HEK293 (cell line): ENCODE results near the gene TBCCD1.

ENCODE experiments used
- CTCF ChIA-PET: fragments of 350-600 bp; formaldehyde crosslinking; extraction: SDS; loops from one replicate; lab custom pipeline; 2021; ENCODE audit warnings: antibody characterized with exemption; lab: Yijun Ruan, JAX
- POLR2A ChIA-PET: fragments of 300-600 bp; formaldehyde crosslinking; extraction: SDS; loops from one replicate; lab custom pipeline; 2020; ENCODE audit warnings: antibody characterized with exemption, inconsistent platforms; lab: Yijun Ruan, JAX
- H3K27ac ChIP-seq: fragments of 200-500 bp; sonication (Bioruptor generic); 2 replicates; pipeline ENCODE4 v1.5.1; 2014; ENCODE audit warnings: low read depth, low read length, control low read depth, inconsistent platforms; ENCODE audit errors: extremely low read depth
- H3K36me3 ChIP-seq, 2 experiments: fragments of 200-500 bp in 1 of 2; sonication (Bioruptor generic) in 1 of 2; 1 replicate in 1 of 2; 2 replicates in 1 of 2; pipeline ENCODE4 v1.5.1; 2014 to 2017; ENCODE audit warnings: inconsistent platforms in 2 of 2, low read length in 2 of 2; ENCODE audit not compliant: control insufficient read depth in 2 of 2, insufficient read depth in 1 of 2
- H3K4me1 ChIP-seq: fragments of 200-500 bp; sonication (Bioruptor generic); 2 replicates; pipeline ENCODE4 v1.5.1; 2014; ENCODE audit warnings: mild to moderate bottlenecking, low read length, inconsistent platforms; ENCODE audit not compliant: control insufficient read depth, insufficient read depth
- H3K4me3 ChIP-seq: 2 replicates; pipeline ENCODE4 v1.5.1; 2011; ENCODE audit warnings: low read depth, mild to moderate bottlenecking, control low read depth, low read length, moderate library complexity
- H3K9me3 ChIP-seq: fragments of 200-500 bp; sonication (Bioruptor generic); 2 replicates; pipeline ENCODE4 v1.5.1; 2014; ENCODE audit warnings: low read depth, low read length, inconsistent platforms; ENCODE audit not compliant: control insufficient read depth, insufficient read depth
- EGR2 ChIP-seq: fragments of 450-650 bp; formaldehyde crosslinking; IDR thresholded peaks from 2 replicates; pipeline ENCODE4 v1.5.1; 2016; ENCODE audit warnings: low read depth, missing biosample characterization, missing genetic modification characterization
- KLF7 ChIP-seq: fragments of 450-650 bp; formaldehyde crosslinking; IDR thresholded peaks from 2 replicates; pipeline ENCODE4 v1.5.1; 2016; ENCODE audit warnings: missing biosample characterization, missing genetic modification characterization, borderline replicate concordance
- KLF9 ChIP-seq: fragments of 450-650 bp; formaldehyde crosslinking; IDR thresholded peaks from 2 replicates; pipeline ENCODE4 v1.5.1; 2016; ENCODE audit warnings: missing biosample characterization, missing genetic modification characterization, low read depth
- PRDM1 ChIP-seq: fragments of 450-650 bp; formaldehyde crosslinking; IDR thresholded peaks from 2 replicates; pipeline ENCODE4; 2016; ENCODE audit warnings: missing biosample characterization, missing genetic modification characterization
- SCRT2 ChIP-seq: fragments of 450-650 bp; formaldehyde crosslinking; IDR thresholded peaks from 2 replicates; pipeline ENCODE4 v1.5.1; 2016; ENCODE audit warnings: missing biosample characterization, missing genetic modification characterization
- SP2 ChIP-seq: fragments of 450-650 bp; formaldehyde crosslinking; IDR thresholded peaks from 2 replicates; pipeline ENCODE4 v1.5.1; 2016; ENCODE audit warnings: missing biosample characterization, missing genetic modification characterization
- ZBTB17 ChIP-seq: fragments of 450-650 bp; formaldehyde crosslinking; IDR thresholded peaks from 2 replicates; pipeline ENCODE4 v1.5.1; 2016; ENCODE audit warnings: missing biosample characterization, missing genetic modification characterization
- ZBTB7A ChIP-seq: fragments of 450-650 bp; formaldehyde crosslinking; IDR thresholded peaks from 2 replicates; pipeline ENCODE4 v1.5.1; 2016; ENCODE audit warnings: low read depth, missing biosample characterization, missing genetic modification characterization
- ZEB2 ChIP-seq: fragments of 450-650 bp; formaldehyde crosslinking; IDR thresholded peaks from 2 replicates; pipeline ENCODE4 v1.5.1; 2016; ENCODE audit warnings: missing biosample characterization, missing genetic modification characterization
- ZFHX2 ChIP-seq: fragments of 450-650 bp; formaldehyde crosslinking; conservative IDR thresholded peaks from 2 replicates; pipeline ENCODE4 v1.5.1; 2016; ENCODE audit warnings: missing biosample characterization, missing genetic modification characterization
- ZNF155 ChIP-seq: fragments of 450-650 bp; formaldehyde crosslinking; IDR thresholded peaks from 2 replicates; pipeline ENCODE4 v1.5.1; 2016; ENCODE audit warnings: missing biosample characterization, missing genetic modification characterization
- ZNF214 ChIP-seq: fragments of 450-650 bp; formaldehyde crosslinking; IDR thresholded peaks from 2 replicates; pipeline ENCODE4 v1.5.1; 2017; ENCODE audit warnings: missing biosample characterization, mild to moderate bottlenecking, missing genetic modification characterization, borderline replicate concordance
- ZNF335 ChIP-seq: fragments of 450-650 bp; formaldehyde crosslinking; conservative IDR thresholded peaks from 2 replicates; pipeline ENCODE4 v1.5.1; 2016; ENCODE audit warnings: missing biosample characterization, missing genetic modification characterization
- ZNF366 ChIP-seq: fragments of 450-650 bp; formaldehyde crosslinking; conservative IDR thresholded peaks from 2 replicates; pipeline ENCODE4 v1.5.1; 2016; ENCODE audit warnings: missing biosample characterization, missing genetic modification characterization
- ZNF501 ChIP-seq: fragments of 450-650 bp; formaldehyde crosslinking; IDR thresholded peaks from 2 replicates; pipeline ENCODE4 v1.5.1; 2016; ENCODE audit warnings: missing biosample characterization, missing genetic modification characterization
- ZNF529 ChIP-seq: fragments of 450-650 bp; formaldehyde crosslinking; IDR thresholded peaks from 2 replicates; pipeline ENCODE4 v1.5.1; 2017; ENCODE audit warnings: missing genetic modification characterization, missing biosample characterization; ENCODE audit not compliant: insufficient replicate concordance
- ZNF548 ChIP-seq: fragments of 450-650 bp; formaldehyde crosslinking; IDR thresholded peaks from 2 replicates; pipeline ENCODE4 v1.5.1; 2016; ENCODE audit warnings: missing biosample characterization, missing genetic modification characterization
- ZNF596 ChIP-seq: fragments of 450-650 bp; IDR thresholded peaks from 2 replicates; pipeline ENCODE4 v1.5.0; 2018; ENCODE audit warnings: missing biosample characterization, mild to moderate bottlenecking, missing genetic modification characterization, moderate library complexity
- ZNF629 ChIP-seq: fragments of 450-650 bp; formaldehyde crosslinking; IDR thresholded peaks from 2 replicates; pipeline ENCODE4 v1.5.1; 2017; ENCODE audit warnings: missing biosample characterization, missing genetic modification characterization
- ZNF660 ChIP-seq: fragments of 450-650 bp; IDR thresholded peaks from 2 replicates; pipeline ENCODE4 v1.5.1; 2018; ENCODE audit warnings: missing biosample characterization, mild to moderate bottlenecking, missing genetic modification characterization
- ZNF707 ChIP-seq: fragments of 450-650 bp; formaldehyde crosslinking; IDR thresholded peaks from 2 replicates; pipeline ENCODE4 v1.5.1; 2016; ENCODE audit warnings: missing biosample characterization, missing genetic modification characterization
- TF ChIP-seq, protein P1 (sequence below): fragments of 450-650 bp; formaldehyde crosslinking; IDR thresholded peaks from 2 replicates; pipeline ENCODE4 v1.5.1; 2016; ENCODE audit warnings: missing biosample characterization, missing genetic modification characterization, low read depth
- TF ChIP-seq, protein P2 (sequence below): fragments of 450-650 bp; formaldehyde crosslinking; IDR thresholded peaks from 2 replicates; pipeline ENCODE4 v1.5.1; 2016; ENCODE audit warnings: missing biosample characterization, missing genetic modification characterization
- TF ChIP-seq, protein P3 (sequence below): fragments of 450-650 bp; IDR thresholded peaks from 2 replicates; pipeline ENCODE4 v1.5.1; 2018; ENCODE audit warnings: missing biosample characterization, mild to moderate bottlenecking, missing genetic modification characterization
- TF ChIP-seq, protein P4 (sequence below): fragments of 450-650 bp; formaldehyde crosslinking; IDR thresholded peaks from 2 replicates; pipeline ENCODE4 v1.5.1; 2016; ENCODE audit warnings: missing biosample characterization, missing genetic modification characterization
- TF ChIP-seq, protein P5 (sequence below): fragments of 450-650 bp; formaldehyde crosslinking; IDR thresholded peaks from 2 replicates; pipeline ENCODE4 v1.5.1; 2016; ENCODE audit warnings: missing biosample characterization, missing genetic modification characterization

TBCCD1 gene

DNA sequence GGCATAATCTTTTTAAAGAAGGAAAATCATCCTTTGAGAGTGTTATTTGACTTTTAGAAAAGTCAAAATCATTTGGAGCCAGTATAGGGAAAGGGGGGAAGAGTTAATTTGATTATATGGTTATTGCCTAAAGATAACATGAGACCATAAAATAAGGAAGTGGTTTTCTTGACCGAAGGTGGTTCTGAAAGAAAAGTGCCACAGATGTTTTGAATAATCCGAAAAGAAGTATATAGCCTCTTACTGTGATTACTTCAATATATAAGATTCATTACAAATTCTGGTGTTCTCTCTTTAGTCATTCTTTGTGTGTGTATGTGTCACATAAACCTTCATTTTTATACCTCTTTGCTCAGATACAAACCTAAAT lies 4.5 kb upstream of the TBCCD1 start (continued):
- TF ChIP-seq, protein P1, sequence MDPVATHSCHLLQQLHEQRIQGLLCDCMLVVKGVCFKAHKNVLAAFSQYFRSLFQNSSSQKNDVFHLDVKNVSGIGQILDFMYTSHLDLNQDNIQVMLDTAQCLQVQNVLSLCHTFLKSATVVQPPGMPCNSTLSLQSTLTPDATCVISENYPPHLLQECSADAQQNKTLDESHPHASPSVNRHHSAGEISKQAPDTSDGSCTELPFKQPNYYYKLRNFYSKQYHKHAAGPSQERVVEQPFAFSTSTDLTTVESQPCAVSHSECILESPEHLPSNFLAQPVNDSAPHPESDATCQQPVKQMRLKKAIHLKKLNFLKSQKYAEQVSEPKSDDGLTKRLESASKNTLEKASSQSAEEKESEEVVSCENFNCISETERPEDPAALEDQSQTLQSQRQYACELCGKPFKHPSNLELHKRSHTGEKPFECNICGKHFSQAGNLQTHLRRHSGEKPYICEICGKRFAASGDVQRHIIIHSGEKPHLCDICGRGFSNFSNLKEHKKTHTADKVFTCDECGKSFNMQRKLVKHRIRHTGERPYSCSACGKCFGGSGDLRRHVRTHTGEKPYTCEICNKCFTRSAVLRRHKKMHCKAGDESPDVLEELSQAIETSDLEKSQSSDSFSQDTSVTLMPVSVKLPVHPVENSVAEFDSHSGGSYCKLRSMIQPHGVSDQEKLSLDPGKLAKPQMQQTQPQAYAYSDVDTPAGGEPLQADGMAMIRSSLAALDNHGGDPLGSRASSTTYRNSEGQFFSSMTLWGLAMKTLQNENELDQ (tag by site-specific recombination): no peak
- TF ChIP-seq ZNF214 (no peak), ZNF366 (tag by site-specific recombination) (no peak), KLF7 (no peak)

DNA sequence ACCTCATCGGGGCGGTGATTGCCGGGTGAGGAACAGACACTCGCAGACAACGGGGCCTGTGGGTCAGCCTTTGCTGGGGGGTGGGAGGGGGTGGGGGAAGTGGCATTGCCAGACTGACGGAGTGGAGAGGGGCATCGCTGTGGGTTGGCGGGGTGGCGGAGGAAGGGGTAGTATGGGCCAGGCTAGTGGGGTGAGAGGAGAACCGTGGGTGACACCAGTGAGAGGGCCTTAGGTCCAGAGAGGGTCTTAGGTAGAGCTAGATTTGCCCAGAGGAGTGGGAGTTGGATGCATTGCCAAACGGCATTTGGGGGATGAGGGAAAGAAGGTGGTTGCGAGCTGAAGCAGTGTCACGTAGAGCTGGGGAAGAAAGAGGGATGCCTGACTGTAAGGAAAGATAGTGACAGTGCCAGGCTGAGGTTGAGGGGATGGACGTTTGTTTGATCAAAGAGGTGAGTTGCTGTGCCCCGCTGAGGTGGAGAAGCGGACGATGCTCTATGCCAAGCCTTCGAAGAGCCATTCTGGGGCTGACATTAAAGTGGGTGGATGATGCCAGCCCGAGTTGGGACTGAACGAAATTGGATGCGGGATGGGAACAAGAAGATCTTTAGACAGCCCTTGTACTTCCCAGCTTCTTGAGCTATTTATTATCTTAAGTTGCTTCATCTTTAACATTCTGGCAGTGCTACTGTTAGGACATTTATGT lies 4.0 kb upstream of the TBCCD1 start:
- POLR2A ChIA-PET: interaction anchor here (0.7 to 3.3 kb wide), 8 partner anchors 10 to 219 kb away, joined by 3 to 33 read pairs (median 6); partner anchors contain the start of gene EIF4A2

DNA sequence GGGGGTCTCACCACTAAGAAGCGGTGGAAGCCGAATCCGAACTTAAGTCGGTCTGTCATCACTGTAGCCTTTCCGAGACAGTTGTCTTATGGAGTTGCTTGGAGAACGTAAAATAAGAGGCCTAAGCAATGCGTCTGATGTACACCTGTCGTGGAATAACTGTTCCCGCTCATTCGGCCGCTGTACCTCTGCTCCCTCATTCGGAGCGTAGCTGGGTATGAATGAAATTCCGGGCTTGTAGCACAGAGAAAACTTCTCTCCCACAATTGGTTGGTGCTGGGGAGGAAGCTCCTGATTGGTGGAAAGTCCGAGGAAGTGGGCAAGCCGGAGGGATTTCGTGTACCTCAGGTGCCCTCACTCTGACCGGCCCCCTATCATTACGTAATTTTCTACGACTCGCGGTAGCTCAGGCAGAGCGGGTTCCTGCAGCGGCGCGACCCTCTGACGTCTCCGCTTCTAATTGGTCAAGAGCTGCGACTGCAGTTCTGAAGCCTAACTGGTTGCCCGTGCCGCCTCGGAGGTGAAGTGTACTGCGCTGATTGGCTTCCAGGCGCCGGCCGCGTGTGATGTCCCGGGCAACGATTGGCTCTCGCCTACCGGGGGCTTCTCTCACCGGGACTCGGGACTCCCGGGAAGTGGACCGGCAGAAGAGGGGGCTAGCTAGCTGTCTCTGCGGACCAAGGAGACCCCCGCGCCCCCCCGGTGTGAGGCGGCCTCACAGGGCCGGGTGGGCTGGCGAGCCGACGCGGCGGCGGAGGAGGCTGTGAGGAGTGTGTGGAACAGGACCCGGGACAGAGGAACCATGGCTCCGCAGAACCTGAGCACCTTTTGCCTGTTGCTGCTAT lies 3.2 kb upstream of the TBCCD1 start, which contains the start of gene DNAJB11:
Gene DNAJB11 (plus strand): TSS at position 625 of the 845 bp plus-strand sequence. CDS start 178 bp downstream, at position 803.
- POLR2A ChIA-PET: interaction anchor here (0.6 to 3.3 kb wide), 17 partner anchors 9 to 1175 kb away, joined by 3 to 33 read pairs (median 3); partner anchors contain the start of genes BCL6, EIF4A2, RFC4 and TRA2B
- TF ChIP-seq, protein P2, sequence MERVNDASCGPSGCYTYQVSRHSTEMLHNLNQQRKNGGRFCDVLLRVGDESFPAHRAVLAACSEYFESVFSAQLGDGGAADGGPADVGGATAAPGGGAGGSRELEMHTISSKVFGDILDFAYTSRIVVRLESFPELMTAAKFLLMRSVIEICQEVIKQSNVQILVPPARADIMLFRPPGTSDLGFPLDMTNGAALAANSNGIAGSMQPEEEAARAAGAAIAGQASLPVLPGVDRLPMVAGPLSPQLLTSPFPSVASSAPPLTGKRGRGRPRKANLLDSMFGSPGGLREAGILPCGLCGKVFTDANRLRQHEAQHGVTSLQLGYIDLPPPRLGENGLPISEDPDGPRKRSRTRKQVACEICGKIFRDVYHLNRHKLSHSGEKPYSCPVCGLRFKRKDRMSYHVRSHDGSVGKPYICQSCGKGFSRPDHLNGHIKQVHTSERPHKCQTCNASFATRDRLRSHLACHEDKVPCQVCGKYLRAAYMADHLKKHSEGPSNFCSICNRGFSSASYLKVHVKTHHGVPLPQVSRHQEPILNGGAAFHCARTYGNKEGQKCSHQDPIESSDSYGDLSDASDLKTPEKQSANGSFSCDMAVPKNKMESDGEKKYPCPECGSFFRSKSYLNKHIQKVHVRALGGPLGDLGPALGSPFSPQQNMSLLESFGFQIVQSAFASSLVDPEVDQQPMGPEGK (tag by site-specific recombination): peak; percentile 82
- 0 out of 2 replicates have a peak, but pooled peaks have one; percentile 12 for TF ChIP-seq ZBTB7A
- peak; percentile 67 for TF ChIP-seq ZBTB17 (tag by site-specific recombination)
- TF ChIP-seq, protein P3, sequence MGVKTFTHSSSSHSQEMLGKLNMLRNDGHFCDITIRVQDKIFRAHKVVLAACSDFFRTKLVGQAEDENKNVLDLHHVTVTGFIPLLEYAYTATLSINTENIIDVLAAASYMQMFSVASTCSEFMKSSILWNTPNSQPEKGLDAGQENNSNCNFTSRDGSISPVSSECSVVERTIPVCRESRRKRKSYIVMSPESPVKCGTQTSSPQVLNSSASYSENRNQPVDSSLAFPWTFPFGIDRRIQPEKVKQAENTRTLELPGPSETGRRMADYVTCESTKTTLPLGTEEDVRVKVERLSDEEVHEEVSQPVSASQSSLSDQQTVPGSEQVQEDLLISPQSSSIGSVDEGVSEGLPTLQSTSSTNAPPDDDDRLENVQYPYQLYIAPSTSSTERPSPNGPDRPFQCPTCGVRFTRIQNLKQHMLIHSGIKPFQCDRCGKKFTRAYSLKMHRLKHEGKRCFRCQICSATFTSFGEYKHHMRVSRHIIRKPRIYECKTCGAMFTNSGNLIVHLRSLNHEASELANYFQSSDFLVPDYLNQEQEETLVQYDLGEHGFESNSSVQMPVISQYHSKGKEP: 0 out of 2 replicates have a peak, but pooled peaks have one; percentile 41
- no peak for TF ChIP-seq ZNF596 (tag by site-specific recombination)
- no peak for TF ChIP-seq PRDM1
- TF ChIP-seq SP2 (tag by site-specific recombination): peak; percentile 93

More for the DNA sequence above, 4.0 kb upstream of the TBCCD1 start:
- CTCF ChIA-PET: interaction anchor here (0.6 kb wide), 1 partner anchor 907 kb away, joined by 3 read pairs; no protein-coding TSS in a partner anchor
- Histone ChIP-seq H3K36me3 (peaks cover 4 to 40% of the 10 kb centered on the region in 2 experiments), H3K27ac (no peak overlapping the region), H3K9me3 (no peaks in the 10 kb centered on the region), H3K4me1 (no peaks in the 10 kb centered on the region), H3K4me3 (peak overlapping the region; percentile 96)
- TF ChIP-seq, protein P4, sequence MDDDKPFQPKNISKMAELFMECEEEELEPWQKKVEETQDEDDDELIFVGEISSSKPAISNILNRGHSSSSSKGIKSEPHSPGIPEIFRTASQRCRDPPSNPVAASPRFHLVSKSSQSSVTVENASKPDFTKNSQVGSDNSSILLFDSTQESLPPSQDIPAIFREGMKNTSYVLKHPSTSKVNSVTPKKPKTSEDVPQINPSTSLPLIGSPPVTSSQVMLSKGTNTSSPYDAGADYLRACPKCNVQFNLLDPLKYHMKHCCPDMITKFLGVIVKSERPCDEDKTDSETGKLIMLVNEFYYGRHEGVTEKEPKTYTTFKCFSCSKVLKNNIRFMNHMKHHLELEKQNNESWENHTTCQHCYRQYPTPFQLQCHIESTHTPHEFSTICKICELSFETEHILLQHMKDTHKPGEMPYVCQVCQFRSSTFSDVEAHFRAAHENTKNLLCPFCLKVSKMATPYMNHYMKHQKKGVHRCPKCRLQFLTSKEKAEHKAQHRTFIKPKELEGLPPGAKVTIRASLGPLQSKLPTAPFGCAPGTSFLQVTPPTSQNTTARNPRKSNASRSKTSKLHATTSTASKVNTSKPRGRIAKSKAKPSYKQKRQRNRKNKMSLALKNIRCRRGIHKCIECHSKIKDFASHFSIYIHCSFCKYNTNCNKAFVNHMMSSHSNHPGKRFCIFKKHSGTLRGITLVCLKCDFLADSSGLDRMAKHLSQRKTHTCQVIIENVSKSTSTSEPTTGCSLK (tag by site-specific recombination): no peak
- TF ChIP-seq EGR2 (tag by site-specific recombination) (peak; percentile 25; the same call in 1 of the 2 replicates), SCRT2 (tag by site-specific recombination) (peak; percentile 57), ZNF629 (tag by site-specific recombination) (no peak), ZNF529 (tag by site-specific recombination) (no peak), ZNF548 (tag by site-specific recombination) (no peak), ZBTB7A (peak; percentile 10; the same call in 1 of the 2 replicates), ZFHX2 (tag by site-specific recombination) (peak; percentile 47; the same call in 1 of the 2 replicates), KLF9 (tag by site-specific recombination) (no peak), ZEB2 (no peak), ZNF155 (tag by site-specific recombination) (no peak), ZNF335 (tag by site-specific recombination) (peak; percentile 73), ZNF660 (tag by site-specific recombination) (no peak), ZNF501 (tag by site-specific recombination) (0 out of 2 replicates have a peak, but pooled peaks have one; percentile 12), ZNF707 (tag by site-specific recombination) (no peak)
- TF ChIP-seq, protein P5, sequence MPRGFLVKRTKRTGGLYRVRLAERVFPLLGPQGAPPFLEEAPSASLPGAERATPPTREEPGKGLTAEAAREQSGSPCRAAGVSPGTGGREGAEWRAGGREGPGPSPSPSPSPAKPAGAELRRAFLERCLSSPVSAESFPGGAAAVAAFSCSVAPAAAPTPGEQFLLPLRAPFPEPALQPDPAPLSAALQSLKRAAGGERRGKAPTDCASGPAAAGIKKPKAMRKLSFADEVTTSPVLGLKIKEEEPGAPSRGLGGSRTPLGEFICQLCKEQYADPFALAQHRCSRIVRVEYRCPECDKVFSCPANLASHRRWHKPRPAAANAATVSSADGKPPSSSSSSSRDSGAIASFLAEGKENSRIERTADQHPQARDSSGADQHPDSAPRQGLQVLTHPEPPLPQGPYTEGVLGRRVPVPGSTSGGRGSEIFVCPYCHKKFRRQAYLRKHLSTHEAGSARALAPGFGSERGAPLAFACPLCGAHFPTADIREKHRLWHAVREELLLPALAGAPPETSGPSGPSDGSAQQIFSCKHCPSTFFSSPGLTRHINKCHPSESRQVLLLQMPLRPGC (tag by site-specific recombination): no peak

More for the DNA sequence above, 3.2 kb upstream of the TBCCD1 start, which contains the start of gene DNAJB11:
- CTCF ChIA-PET: interaction anchor here (0.6 to 3.0 kb wide), 3 partner anchors 44 to 906 kb away, joined by 3 to 9 read pairs (median 4); no protein-coding TSS in a partner anchor
- Histone ChIP-seq H3K36me3 (peaks cover 4 to 32% of the 10 kb centered on the region in 2 experiments), H3K27ac (no peak within 1 kb of the TSS), H3K9me3 (no peaks in the 10 kb centered on the region), H3K4me3 (peak within 1 kb of the TSS; percentile 96), H3K4me1 (no peaks in the 10 kb centered on the region)
